ENCODE results near the gene ZDHHC24. TPM values are rescaled to one million over a fixed set of nuclear protein-coding genes. Genes with fewer than 3 reads are reported as not detected.

ZDHHC24 gene
- total RNA-seq, 1 experiment from 2014 or later = 9.7 TPM

- TF ChIP-seq EZH2 (IDR thresholded peaks at IDR 0.05; ENCODE audit: borderline replicate concordance, low read depth, low read length, poor library complexity, severe bottlenecking) (no peak), CTCF (conservative IDR thresholded peaks at IDR 0.05; ENCODE audit: low read depth, low read length) (no peak)
- ChIA-PET POLR2A (ENCODE audit: low non-redundant PET) (no interaction called here), CTCF (no interaction called here)
- H3K36me3 ChIP-seq (ENCODE audit: insufficient read depth, low read length, poor library complexity, severe bottlenecking) = peaks cover 17% of the 10 kb centered on the region
- no peak overlapping the region for H3K27ac ChIP-seq (ENCODE audit: low read depth, low read length, poor library complexity, severe bottlenecking)
- no peaks in the 10 kb centered on the region for H3K4me1 ChIP-seq (ENCODE audit: insufficient read depth, low read length, poor library complexity, severe bottlenecking)
- H3K9me3 ChIP-seq (ENCODE audit: low read depth, low read length, poor library complexity, severe bottlenecking) = no peaks in the 10 kb centered on the region
- H3K27me3 ChIP-seq (replicated peaks; ENCODE audit: insufficient read depth, low read depth, low read length, poor library complexity) = no peaks in the 10 kb centered on the region
- no peak for DNase-seq (ENCODE audit: low spot score)
- BruUV-seq (replicated peaks) = no TSS peak
- intact Hi-C loops (cut with micrococcal nuclease; ENCODE audit: unreplicated experiment) = no loop called here
- no peak overlapping the region for H3K4me3 ChIP-seq (ENCODE audit: low read depth, low read length, poor library complexity, severe bottlenecking)
Observed at GRCh38 chr11:66473167-66473566, 72.7 kb downstream of the ZDHHC24 start.

- no peaks in the 10 kb centered on the region for H3K27me3 ChIP-seq (replicated peaks; ENCODE audit: insufficient read depth, low read depth, low read length, poor library complexity)
- peaks cover 17% of the 10 kb centered on the region for H3K36me3 ChIP-seq (ENCODE audit: insufficient read depth, low read length, poor library complexity, severe bottlenecking)
- CTCF ChIA-PET = interaction anchor here (0.6 kb wide), 1 partner anchor 65 kb away, joined by 4 read pairs; no protein-coding TSS in a partner anchor
- intact Hi-C loops (cut with micrococcal nuclease; ENCODE audit: unreplicated experiment) = no loop called here
- H3K4me3 ChIP-seq (ENCODE audit: low read depth, low read length, poor library complexity, severe bottlenecking) = no peak overlapping the region
- POLR2A ChIA-PET (ENCODE audit: low non-redundant PET) = no interaction called here
- no TSS peak for BruUV-seq (replicated peaks)
- H3K27ac ChIP-seq (ENCODE audit: low read depth, low read length, poor library complexity, severe bottlenecking) = no peak overlapping the region
- TF ChIP-seq CTCF (conservative IDR thresholded peaks at IDR 0.05; ENCODE audit: low read depth, low read length) = no peak
- TF ChIP-seq EZH2 (IDR thresholded peaks at IDR 0.05; ENCODE audit: borderline replicate concordance, low read depth, low read length, poor library complexity, severe bottlenecking) = no peak
- no peak for DNase-seq (ENCODE audit: low spot score)
- no peaks in the 10 kb centered on the region for H3K4me1 ChIP-seq (ENCODE audit: insufficient read depth, low read length, poor library complexity, severe bottlenecking)
- no peaks in the 10 kb centered on the region for H3K9me3 ChIP-seq (ENCODE audit: low read depth, low read length, poor library complexity, severe bottlenecking)
Observed at GRCh38 chr11:66472054-66472453, 73.8 kb downstream of the ZDHHC24 start.

- Histone ChIP-seq H3K4me1 (ENCODE audit: insufficient read depth, low read length, poor library complexity, severe bottlenecking) (no peaks in the 10 kb centered on the region), H3K27ac (ENCODE audit: low read depth, low read length, poor library complexity, severe bottlenecking) (no peak overlapping the region), H3K4me3 (ENCODE audit: low read depth, low read length, poor library complexity, severe bottlenecking) (no peak overlapping the region), H3K27me3 (replicated peaks; ENCODE audit: insufficient read depth, low read depth, low read length, poor library complexity) (no peaks in the 10 kb centered on the region), H3K9me3 (ENCODE audit: low read depth, low read length, poor library complexity, severe bottlenecking) (no peaks in the 10 kb centered on the region), H3K36me3 (ENCODE audit: insufficient read depth, low read length, poor library complexity, severe bottlenecking) (peaks cover 13% of the 10 kb centered on the region)
- TF ChIP-seq CTCF (conservative IDR thresholded peaks at IDR 0.05; ENCODE audit: low read depth, low read length) (no peak), EZH2 (IDR thresholded peaks at IDR 0.05; ENCODE audit: borderline replicate concordance, low read depth, low read length, poor library complexity, severe bottlenecking) (no peak)
- intact Hi-C loops (cut with micrococcal nuclease; ENCODE audit: unreplicated experiment) = no loop called here
- ChIA-PET POLR2A (ENCODE audit: low non-redundant PET) (no interaction called here), CTCF (interaction anchor here (0.6 kb wide), 1 partner anchor 65 kb away, joined by 4 read pairs; no protein-coding TSS in a partner anchor)
- no peak for DNase-seq (ENCODE audit: low spot score)
- no TSS peak for BruUV-seq (replicated peaks)
Observed at GRCh38 chr11:66471142-66471541, 74.7 kb downstream of the ZDHHC24 start.

Other genes with a start within 250 kb of the ZDHHC24 start
- 97.8 and 111 TPM in 2 replicates for gene CD248, start 229.0 kb downstream of the ZDHHC24 start, total RNA-seq (2021)
- gene RIN1, start 209.6 kb downstream of the ZDHHC24 start, total RNA-seq (2021) = 4.9 and 6.4 TPM in 2 replicates
- gene BRMS1, start 200.9 kb downstream of the ZDHHC24 start, total RNA-seq (2021) = 76.8 and 93.5 TPM in 2 replicates
- 47.1 and 53.6 TPM in 2 replicates for gene B4GAT1, start 198.4 kb downstream of the ZDHHC24 start, total RNA-seq (2021)
- gene SLC29A2, start 174.3 kb downstream of the ZDHHC24 start, total RNA-seq (2021) = 60.4 and 62.4 TPM in 2 replicates
- not detected in 2 replicates for gene NPAS4, start 125.0 kb downstream of the ZDHHC24 start, total RNA-seq (2021)
- 96.5 and 97.9 TPM in 2 replicates for gene MRPL11, start 107.2 kb downstream of the ZDHHC24 start, total RNA-seq (2021)
- 15.4 and 18.5 TPM in 2 replicates for gene PELI3, start 79.1 kb downstream of the ZDHHC24 start, total RNA-seq (2021)
- 83.3 and 93.3 TPM in 2 replicates for gene DPP3, start 65.6 kb downstream of the ZDHHC24 start, total RNA-seq (2021)
- gene BBS1, start 35.4 kb downstream of the ZDHHC24 start, total RNA-seq (2021) = 40.5 and 48.4 TPM in 2 replicates
- not detected in 2 replicates for gene ACTN3, start 855 bp upstream of the ZDHHC24 start, total RNA-seq (2021)
- gene CTSF, start 22.6 kb upstream of the ZDHHC24 start, total RNA-seq (2021) = 3.7 and 6.9 TPM in 2 replicates
- 0.90 and 1.1 TPM in 2 replicates for gene CCDC87, start 47.0 kb upstream of the ZDHHC24 start, total RNA-seq (2021)
- 43.8 and 56.8 TPM in 2 replicates for gene CCS, start 47.1 kb upstream of the ZDHHC24 start, total RNA-seq (2021)
- gene RBM14, start 70.6 kb upstream of the ZDHHC24 start, total RNA-seq (2021) = 152 and 162 TPM in 2 replicates
- gene RBM4, start 92.7 kb upstream of the ZDHHC24 start, total RNA-seq (2021) = 238 and 245 TPM in 2 replicates
- 35.0 and 40.5 TPM in 2 replicates for gene RBM4B, start 131.8 kb upstream of the ZDHHC24 start, total RNA-seq (2021)
- 21.1 and 34.4 TPM in 2 replicates for gene SPTBN2, start 183.2 kb upstream of the ZDHHC24 start, total RNA-seq (2021)